ENCODE results near the gene CMTM2.

DNA sequence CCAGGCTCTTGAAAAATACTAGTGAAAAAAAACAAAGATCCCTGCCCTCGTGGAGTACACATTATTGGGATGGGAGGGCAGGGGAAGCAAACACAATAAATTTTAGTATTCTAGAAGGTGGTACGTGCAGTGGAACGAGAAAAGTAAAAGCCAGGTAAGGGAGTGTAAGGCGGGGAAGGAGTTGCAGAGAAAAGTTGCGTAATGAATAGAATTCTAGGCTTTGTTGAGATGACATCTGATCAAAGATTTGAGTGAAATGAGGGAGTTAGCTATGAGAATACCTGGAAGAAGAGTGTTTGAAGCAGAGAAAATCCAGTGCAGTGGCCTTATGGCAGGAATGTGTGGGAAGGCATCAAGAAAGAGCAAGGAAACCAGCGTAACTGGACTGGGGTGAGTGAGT is 24.8 kb upstream of the CMTM2 start:
- TF ChIP-seq, protein P1, sequence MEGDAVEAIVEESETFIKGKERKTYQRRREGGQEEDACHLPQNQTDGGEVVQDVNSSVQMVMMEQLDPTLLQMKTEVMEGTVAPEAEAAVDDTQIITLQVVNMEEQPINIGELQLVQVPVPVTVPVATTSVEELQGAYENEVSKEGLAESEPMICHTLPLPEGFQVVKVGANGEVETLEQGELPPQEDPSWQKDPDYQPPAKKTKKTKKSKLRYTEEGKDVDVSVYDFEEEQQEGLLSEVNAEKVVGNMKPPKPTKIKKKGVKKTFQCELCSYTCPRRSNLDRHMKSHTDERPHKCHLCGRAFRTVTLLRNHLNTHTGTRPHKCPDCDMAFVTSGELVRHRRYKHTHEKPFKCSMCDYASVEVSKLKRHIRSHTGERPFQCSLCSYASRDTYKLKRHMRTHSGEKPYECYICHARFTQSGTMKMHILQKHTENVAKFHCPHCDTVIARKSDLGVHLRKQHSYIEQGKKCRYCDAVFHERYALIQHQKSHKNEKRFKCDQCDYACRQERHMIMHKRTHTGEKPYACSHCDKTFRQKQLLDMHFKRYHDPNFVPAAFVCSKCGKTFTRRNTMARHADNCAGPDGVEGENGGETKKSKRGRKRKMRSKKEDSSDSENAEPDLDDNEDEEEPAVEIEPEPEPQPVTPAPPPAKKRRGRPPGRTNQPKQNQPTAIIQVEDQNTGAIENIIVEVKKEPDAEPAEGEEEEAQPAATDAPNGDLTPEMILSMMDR (IDR thresholded peaks at IDR 0.05) = no peak
- TF ChIP-seq EZH2 (IDR thresholded peaks at IDR 0.05) = no peak
- no peak for TF ChIP-seq EZH2phosphoT487 (IDR thresholded peaks at IDR 0.05)

All from neural progenitor cell (in vitro differentiated cells).